Stimulated activated CD8-positive, alpha-beta memory T cell treated with anti-CD3 and anti-CD28 coated beads, Interleukin-4, amount 100 ng/mL, for 4 hours (primary cell): ENCODE data around the gene TUBA4B.
"Not testable (repeated sequence)": the region's sequence is repeated elsewhere in the genome, so short reads cannot be mapped to it uniquely, and the experiment has no call there.

ENCODE experiments used
- DNase-seq, 2 donors: peaks; one replicate each; pipeline ENCODE4 v3.0.0-alpha.2; 2020; ENCODE audit warnings: low read depth in 2 of 2, low spot score in 1 of 2

TUBA4B gene

DNA sequence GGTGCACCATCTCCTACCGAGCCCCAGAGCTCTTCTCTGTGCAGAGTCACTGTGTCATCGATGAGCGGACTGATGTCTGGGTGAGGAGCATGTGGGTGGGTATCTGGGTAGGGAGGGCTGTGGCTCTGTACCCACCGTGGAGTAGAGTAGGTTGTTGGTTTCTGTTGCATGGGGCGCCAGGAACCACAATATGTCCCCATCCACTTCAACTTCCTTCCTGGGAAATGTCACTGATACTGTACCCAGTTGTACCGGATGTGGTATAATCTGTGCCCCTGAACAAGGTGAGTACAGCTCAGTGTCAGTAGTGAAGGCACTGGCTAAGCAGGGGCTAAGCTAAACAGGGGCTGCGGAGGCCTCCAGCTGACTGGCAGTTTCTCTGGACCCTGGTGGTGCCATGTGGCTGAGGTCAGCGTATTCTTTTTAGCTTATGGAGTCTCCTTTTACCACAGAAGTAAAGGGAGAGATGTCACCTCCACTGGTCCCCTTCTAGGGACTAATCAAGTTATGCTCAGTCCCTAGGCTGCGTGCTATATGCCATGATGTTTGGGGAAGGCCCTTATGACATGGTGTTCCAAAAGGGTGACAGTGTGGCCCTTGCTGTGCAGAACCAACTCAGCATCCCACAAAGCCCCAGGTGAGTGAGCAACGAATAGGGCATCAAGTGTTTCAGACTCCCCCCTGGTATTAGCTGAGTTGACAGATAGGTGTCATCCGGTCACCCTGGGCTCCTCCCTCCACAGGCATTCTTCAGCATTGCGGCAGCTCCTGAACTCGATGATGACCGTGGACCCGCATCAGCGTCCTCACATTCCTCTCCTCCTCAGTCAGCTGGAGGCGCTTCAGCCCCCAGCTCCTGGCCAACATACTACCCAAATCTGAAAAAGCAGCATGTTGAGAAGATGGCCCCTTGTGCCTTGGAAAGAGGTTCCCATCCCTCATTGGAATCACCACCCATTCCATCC lies 5.1 kb upstream of the TUBA4B start:
- peak in 1 of 2 donors; percentile 64 for DNase-seq

DNA sequence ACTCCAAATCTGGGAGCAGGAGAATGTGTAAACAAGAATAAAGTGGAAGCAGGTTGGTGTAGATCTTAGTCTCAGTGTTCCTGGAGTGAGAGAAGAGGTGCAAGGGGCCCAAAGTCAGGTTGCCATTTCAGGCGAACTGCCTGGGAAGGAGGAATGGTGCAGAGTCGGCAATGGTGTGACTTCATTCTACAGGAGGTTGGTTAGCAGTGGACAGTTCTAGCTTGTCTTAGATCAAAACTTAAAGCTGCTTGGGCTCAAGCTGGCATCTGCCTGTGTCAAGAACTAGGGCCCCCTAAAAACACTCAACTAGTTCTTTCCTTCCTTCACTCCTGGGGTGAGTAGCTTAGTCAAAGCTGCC lies 4.2 kb upstream of the TUBA4B start:
- no peak for DNase-seq

- DNase-seq, result no peak
These were observed 3.7 kb upstream of the TUBA4B start for GRCh38 chr2:219249203-219249980.

GRCh38 chr2:219250049-219250781 lies 2.8 kb upstream of the TUBA4B start:
- no peak for DNase-seq

- no peak for DNase-seq
These were observed 1.4 kb upstream of the TUBA4B start for GRCh38 chr2:219251656-219252055.

- DNase-seq, result no peak
These were observed 959 bp upstream of the TUBA4B start for GRCh38 chr2:219252084-219252483.

DNA sequence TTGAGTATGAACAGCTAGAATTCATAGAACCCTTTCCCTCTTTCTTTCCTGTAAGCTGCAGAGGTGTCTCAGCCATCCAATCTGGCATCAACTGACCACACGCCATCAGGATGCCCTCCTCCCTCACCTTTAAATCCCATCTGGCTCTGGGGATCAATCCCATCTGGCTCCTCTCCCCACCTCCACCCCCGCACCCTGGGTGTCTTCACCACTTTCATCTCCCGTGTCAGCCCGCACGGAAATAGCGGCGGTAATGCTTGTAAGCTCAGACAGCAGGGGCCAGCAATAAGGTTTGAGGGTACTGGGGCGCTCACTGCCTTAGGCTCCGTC lies 508 bp upstream of the TUBA4B start:
- DNase-seq, result no peak

DNA sequence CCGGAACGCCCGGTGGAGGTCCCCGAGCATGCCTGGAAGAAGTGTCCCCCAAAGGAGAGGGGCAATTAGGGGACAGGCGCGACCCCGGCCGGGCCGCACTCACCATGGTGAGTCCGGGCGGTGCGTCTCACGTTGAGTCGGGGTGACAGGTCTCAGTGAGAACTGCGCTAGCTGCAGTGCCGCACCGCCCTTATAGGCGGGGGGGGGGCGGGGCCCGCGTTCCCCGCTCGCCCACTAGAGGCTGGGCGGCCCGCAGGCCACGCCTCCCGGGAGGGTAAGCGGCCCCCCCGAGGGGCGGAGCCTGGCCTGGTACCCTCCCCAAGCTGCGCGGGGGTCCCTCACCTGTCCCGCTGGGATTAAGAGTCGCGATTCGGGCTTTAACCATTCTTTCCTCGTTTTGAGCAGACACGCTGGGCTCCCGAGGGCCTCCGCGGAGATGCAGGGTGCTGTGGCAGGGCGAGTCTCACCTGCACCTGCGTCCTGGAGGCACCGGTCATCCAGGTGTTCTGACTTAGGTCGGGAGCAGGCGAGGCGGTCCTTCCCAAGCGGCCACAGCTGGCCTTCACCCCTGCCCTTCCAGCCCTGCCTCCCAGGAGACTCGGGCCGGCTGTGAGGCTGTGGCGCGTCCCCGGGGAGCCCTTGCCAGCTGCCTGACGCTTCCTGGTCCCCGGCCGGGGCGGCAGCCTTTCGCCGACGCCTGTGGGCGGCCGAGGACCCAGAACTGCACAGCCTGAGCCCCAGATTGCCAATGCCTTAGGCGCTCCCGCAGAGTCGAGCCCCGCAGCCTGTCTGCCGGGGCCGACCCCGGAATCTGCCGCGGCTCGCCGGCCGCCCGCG lies 928 bp downstream of the TUBA4B start, which contains the start of gene TUBA4A:
Gene TUBA4A (minus strand): TSS at position 166 of the 837 bp plus-strand sequence. CDS start 60 bp downstream, at position 106.
- peak; percentile 76 to 83 for DNase-seq

DNA sequence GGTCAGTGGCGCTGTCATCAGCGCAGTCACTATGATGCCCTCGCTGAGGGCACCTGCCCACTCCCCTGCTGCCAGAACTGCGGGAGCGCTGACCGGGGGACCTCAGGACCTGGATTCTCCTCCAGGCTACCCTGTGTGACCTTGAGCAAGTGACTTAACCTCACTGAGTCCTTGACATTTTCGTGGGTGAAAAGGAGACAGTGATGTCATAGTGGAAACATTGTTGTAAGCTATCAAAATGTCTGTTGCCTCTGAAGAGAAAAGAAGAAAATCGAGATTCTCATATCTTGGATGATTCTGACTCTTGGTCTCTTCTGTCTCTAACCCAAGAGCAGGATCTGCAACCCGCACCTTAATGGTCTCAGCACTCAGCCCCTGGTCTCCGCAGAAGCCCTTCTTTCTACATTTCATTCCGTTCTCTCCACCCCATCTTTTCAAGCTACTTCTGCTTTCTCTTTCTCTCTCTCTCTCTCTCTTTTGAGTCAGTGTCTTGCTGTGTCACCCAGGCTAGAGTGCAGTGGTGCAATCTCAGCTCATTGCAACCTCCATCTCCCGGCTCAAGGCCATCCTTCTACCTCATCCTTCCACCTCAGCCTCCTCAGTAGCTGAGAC lies 1.7 kb downstream of the TUBA4B start:
- no peak for DNase-seq

DNA sequence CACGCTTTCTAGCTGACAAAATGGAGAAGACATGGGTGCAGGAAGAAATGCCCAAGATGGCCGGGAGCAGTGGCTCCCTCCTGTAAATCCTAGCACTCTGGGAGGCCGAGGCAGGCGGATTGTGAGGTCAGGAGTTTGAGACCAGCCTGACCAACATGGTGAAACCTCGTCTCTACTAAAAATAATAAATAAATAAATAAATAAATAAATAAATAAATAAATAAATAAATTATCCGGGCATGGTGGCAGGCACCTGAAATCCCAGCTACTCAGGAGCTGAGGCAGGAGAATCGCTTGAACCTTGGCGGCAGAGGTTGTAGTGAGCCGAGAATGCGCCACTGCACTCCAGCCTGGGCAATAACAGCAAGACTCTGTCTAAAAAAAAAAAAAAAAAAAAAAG lies 5.9 kb downstream of the TUBA4B start:
- DNase-seq, result not testable (repeated sequence)

DNA sequence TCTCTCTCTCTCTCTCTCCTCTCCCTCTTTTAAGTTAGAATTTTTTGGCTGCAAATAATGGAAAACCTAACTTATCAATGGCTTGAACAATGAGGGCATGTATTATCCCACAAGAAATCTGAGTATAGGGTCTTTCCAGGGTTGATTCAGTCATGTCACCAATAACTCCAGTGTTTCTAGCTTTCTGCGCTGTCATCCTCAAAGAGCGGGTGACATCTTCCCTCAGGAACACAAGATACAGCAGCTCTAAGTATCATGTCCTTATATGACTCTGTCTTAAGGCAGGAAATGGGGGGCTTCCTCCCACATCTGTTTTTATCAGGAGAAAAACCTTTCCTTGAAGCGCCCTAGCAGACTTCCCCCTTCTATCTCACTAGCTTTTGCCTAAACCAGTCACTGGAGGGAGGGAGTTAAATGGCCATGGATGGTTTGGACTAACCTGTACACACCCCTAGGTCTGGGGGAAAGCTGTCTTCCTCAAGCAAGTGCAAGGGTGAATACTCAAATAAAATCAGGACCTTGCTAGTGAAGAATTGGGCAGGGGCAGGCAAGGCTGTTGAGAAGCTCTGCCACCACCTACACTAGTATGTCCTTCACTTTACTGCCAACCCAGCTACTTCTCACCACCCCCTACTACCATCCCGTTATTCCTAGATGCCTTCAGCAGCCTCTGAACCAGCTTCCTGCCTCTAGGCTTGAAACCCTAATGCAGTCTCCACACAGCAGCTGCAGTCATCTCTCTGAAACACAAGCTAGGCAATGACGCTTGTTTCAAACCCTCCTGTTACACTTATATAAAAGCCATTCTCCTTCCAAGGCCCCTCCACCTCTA lies 8.2 kb downstream of the TUBA4B start:
- DNase-seq, result no peak

DNA sequence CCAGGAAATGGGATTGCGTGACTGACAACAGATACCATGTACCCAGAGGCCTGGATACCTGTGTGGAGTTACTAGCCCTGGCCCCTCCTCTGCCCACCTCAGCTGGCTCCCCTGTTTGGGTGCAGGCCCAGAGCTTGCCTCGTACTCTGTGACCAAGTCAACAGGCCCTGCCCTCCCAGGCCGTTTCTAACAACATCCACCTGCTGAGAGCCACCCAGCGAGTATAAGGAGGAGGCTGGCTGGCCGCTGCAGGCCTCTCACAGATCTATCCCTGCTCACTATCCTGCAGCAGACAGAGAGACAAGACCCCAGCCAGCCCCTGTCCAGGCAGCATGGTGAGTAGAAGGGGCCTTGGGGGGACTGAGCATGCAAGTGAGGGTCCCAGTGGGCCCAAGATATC lies 13.2 kb downstream of the TUBA4B start:
- no peak for DNase-seq

GRCh38 chr2:219266886-219267285 lies 13.8 kb downstream of the TUBA4B start:
- no peak for DNase-seq

GRCh38 chr2:219268294-219268693 lies 15.3 kb downstream of the TUBA4B start:
- DNase-seq, result no peak

- DNase-seq, result no peak
These were observed 16.5 kb downstream of the TUBA4B start for GRCh38 chr2:219269362-219270054.

- DNase-seq, result no peak
These were observed 17.0 kb downstream of the TUBA4B start for GRCh38 chr2:219270055-219270372.

GRCh38 chr2:219271021-219271420 lies 18.0 kb downstream of the TUBA4B start:
- DNase-seq, result no peak

DNA sequence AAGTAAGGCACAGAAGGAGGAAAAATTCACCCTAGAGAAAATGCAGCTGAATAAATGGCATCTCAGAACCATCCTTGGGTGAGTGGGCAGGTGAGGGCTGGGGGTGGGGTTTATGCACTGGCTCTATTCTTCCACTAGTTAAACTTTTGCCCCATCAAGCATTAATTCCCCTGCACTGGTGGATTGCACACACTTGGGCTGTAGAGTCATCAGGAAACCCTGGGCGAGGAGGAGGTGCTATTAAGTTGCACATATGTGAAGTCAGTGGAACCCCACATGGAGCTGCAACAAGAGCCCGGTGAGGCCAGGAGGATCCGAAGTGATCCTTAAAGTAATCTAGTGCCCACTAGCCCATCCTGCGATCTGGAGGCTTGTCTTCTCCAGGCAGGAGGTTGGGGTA lies 19.3 kb downstream of the TUBA4B start:
- DNase-seq, result no peak

GRCh38 chr2:219272995-219273394 lies 20.0 kb downstream of the TUBA4B start:
- DNase-seq, result no peak
